IMR-90 (cell line): ENCODE data around the gene ANKRD55.

Source experiments
- CEBPB ChIP-seq: IDR thresholded peaks from 2 replicates; pipeline ENCODE4 v1.6.1; 2012; ENCODE audit warnings: low read depth, low read length, improper control_type of control experiment
- CTCF ChIP-seq: conservative IDR thresholded peaks from 2 replicates; pipeline ENCODE4 v1.5.1; 2012; ENCODE audit warnings: mild to moderate bottlenecking, low read depth, low read length, improper control_type of control experiment
- MXI1 ChIP-seq: IDR thresholded peaks from 2 replicates; pipeline ENCODE4 v1.6.1; 2012; ENCODE audit warnings: low read depth, mild to moderate bottlenecking, low read length, moderate library complexity, borderline replicate concordance
- POLR2A ChIP-seq: IDR thresholded peaks from 2 replicates; pipeline ENCODE4 v1.6.1; 2012; ENCODE audit warnings: mild to moderate bottlenecking, low read depth, low read length
- RAD21 ChIP-seq: IDR thresholded peaks from 2 replicates; pipeline ENCODE4 v1.6.1; 2012; ENCODE audit warnings: low read length, improper control_type of control experiment
- RFX5 ChIP-seq: IDR thresholded peaks from 2 replicates; pipeline ENCODE4 v1.8.0; 2012; ENCODE audit warnings: low read depth, mild to moderate bottlenecking, low read length, moderate library complexity
- SMC3 ChIP-seq: fragments of 150-350 bp; IDR thresholded peaks from 2 replicates; pipeline ENCODE4 v1.6.1; 2016; ENCODE audit warnings: low read depth, mild to moderate bottlenecking, antibody characterized with exemption, low read length, moderate library complexity

DNA sequence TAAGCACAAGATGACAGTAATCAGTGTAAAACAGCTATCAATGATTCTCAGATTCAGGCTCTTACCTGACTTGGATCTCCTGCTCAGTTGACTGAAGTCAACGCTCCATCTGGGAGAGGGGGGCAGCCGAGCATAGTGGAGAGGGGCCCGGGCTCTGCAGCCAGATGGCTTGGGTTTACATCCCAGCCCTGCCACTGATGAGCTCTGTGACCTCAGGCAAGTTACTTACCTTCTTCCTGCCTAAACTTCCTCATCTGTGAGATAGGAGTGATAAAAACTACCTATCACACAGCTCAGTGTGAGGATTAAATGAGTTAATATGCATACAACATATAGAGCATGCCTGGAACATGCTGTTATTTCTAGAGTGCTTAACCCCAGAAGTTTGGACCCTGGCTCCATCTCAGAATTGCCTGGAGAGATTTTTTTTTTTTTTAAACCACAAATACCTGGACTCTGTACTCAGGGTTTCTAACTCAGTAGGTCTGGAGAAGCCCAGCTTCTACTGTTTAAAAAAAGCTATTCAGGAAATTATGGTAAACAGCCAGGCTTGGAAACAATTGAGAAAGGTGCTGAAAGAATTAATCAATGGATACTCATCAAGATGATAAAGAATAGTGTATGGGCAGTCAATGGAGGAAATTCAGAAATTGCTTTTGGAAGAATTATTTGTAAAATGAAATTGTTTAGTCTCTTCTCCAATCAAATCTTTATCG, 72.2 kb downstream of the ANKRD55 start:
- TF ChIP-seq CTCF = no peak
- TF ChIP-seq POLR2A = no peak
- no peak for TF ChIP-seq RFX5
- no peak for TF ChIP-seq MXI1
- TF ChIP-seq CEBPB = no peak
- TF ChIP-seq SMC3 = no peak
- no peak for TF ChIP-seq RAD21
